OCI-LY3 (cell line): Measurements from ENCODE around the gene GNAO1.

Experiments
- H2AFZ ChIP-seq: fragments of 200-600, 300-600 bp; shearing (Covaris generic); 2 replicates; pipeline ENCODE4 v1.6.0; 2014; ENCODE audit warnings: antibody characterized with exemption, low read depth, low read length
- H3K27ac ChIP-seq: fragments of 200-600, 300-600 bp; sonication (generic); 2 replicates; pipeline ENCODE4 v1.5.1; 2014; ENCODE audit warnings: mild to moderate bottlenecking, low read length, moderate library complexity, mixed read lengths
- H3K27me3 ChIP-seq: fragments of 200-600, 300-600 bp; sonication (generic); 2 replicates; pipeline ENCODE4 v1.6.1; 2014; ENCODE audit warnings: low read depth, low read length, mixed read lengths
- H3K36me3 ChIP-seq: fragments of 200-600, 300-600 bp; sonication (generic); replicated peaks from 2 replicates; pipeline ENCODE3; 2014; ENCODE audit warnings: low read depth, low read length, mixed read lengths
- H3K4me1 ChIP-seq: fragments of 300-600, 200-600 bp; sonication (generic); 2 replicates; pipeline ENCODE4 v1.6.1; 2014; ENCODE audit warnings: low read length, mixed read lengths
- H3K4me2 ChIP-seq: fragments of 200-600, 300-600 bp; sonication (generic); 2 replicates; pipeline ENCODE4 v1.6.1; 2014; ENCODE audit warnings: low read length, mixed read lengths
- H3K4me3 ChIP-seq: fragments of 300-600, 200-600 bp; sonication (generic); 2 replicates; pipeline ENCODE4 v1.5.1; 2014; ENCODE audit warnings: antibody characterized with exemption, mild to moderate bottlenecking, low read length, moderate library complexity
- H3K79me2 ChIP-seq: fragments of 300-600, 200-600 bp; shearing (Covaris generic); 2 replicates; pipeline ENCODE4 v1.6.1; 2014; ENCODE audit warnings: mild to moderate bottlenecking, low read length, mixed read lengths
- H3K9ac ChIP-seq: fragments of 300-600, 200-600 bp; shearing (Covaris generic); 2 replicates; pipeline ENCODE4 v1.6.0; 2014; ENCODE audit warnings: mild to moderate bottlenecking, low read length, moderate library complexity
- H3K9me3 ChIP-seq: fragments of 200-600, 300-600 bp; shearing (Covaris generic); 2 replicates; pipeline ENCODE4 v1.6.1; 2014; ENCODE audit warnings: low read length, mixed read lengths; ENCODE audit not compliant: insufficient read depth
- H4K20me1 ChIP-seq: fragments of 200-600, 300-600 bp; sonication (generic); 2 replicates; pipeline ENCODE4 v1.6.1; 2016; ENCODE audit warnings: low read length, mixed read lengths; ENCODE audit not compliant: insufficient read depth
- CTCF ChIP-seq: fragments of 200-600, 300-600 bp; sonication (generic); IDR thresholded peaks from 2 replicates; pipeline ENCODE4 v1.5.1; 2014; ENCODE audit warnings: antibody characterized with exemption, low read length, low read depth
- EZH2phosphoT487 ChIP-seq: fragments of 200-600 bp; shearing (Covaris generic); IDR thresholded peaks from 2 replicates; pipeline ENCODE4 v1.6.1; 2018; ENCODE audit warnings: antibody characterized with exemption, mixed run types, low read depth

GNAO1 gene

DNA sequence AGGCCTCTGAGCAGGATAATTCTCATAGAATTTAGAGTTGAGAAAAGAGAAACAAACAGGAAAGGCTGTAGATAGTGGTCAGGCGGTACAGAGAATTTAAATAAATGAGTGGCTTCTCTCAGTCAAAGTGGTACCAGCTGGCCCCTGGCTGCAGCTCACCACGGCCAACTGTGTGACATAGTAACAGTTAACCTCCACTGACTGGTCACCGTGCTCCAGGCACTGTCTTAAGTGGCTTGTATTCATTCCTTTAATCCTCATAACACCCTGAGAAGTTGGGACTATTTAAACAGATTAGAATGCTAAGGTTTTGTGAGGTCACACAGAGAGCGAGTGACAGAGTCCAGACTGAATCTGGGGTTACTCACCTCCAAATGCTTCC is 108.9 kb downstream of the GNAO1 start:
- Histone ChIP-seq H3K4me1 (no peaks in the 10 kb centered on the region), H3K9ac (no peak overlapping the region), H2AFZ (no peak overlapping the region), H3K27ac (no peak overlapping the region), H3K27me3 (peaks cover 13% of the 10 kb centered on the region), H3K4me3 (no peak overlapping the region), H3K9me3 (no peaks in the 10 kb centered on the region), H4K20me1 (no peaks in the 10 kb centered on the region), H3K36me3 (no peaks in the 10 kb centered on the region), H3K4me2 (no peak overlapping the region), H3K79me2 (no peaks in the 10 kb centered on the region)
- TF ChIP-seq EZH2phosphoT487 (no peak), CTCF (no peak)

GRCh38 chr16:56300891-56301850 is 109.9 kb downstream of the GNAO1 start:
- no peak for TF ChIP-seq CTCF
- TF ChIP-seq EZH2phosphoT487, result no peak
- H3K36me3 ChIP-seq, result no peaks in the 10 kb centered on the region
- H3K27me3 ChIP-seq, result peaks cover 16% of the 10 kb centered on the region
- H3K79me2 ChIP-seq, result no peaks in the 10 kb centered on the region
- H3K4me1 ChIP-seq, result no peaks in the 10 kb centered on the region
- no peaks in the 10 kb centered on the region for H4K20me1 ChIP-seq
- no peak overlapping the region for H2AFZ ChIP-seq
- H3K9me3 ChIP-seq, result no peaks in the 10 kb centered on the region
- no peak overlapping the region for H3K4me2 ChIP-seq
- H3K9ac ChIP-seq, result no peak overlapping the region
- H3K27ac ChIP-seq, result no peak overlapping the region
- H3K4me3 ChIP-seq, result no peak overlapping the region

DNA sequence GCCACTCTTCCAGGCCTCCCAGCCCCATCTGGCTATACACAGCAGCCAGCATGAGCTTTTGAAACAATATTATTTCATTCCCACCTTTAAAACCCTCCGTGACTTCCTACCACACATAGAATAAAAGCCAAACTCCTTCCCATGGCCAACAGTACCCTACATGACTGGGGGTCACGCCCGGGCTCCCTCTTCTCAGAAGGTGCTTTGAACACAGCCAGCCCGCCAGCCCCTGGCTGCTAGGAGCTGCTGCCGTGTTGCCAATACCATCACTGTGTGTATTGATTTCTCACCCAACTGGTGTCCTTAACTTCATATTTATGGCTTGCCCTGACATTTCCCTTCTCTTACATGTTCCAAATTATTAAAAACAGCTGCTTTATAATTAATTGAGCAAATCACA is 111.2 kb downstream of the GNAO1 start:
- Histone ChIP-seq H3K9ac (no peak overlapping the region), H3K4me1 (no peaks in the 10 kb centered on the region), H3K27ac (no peak overlapping the region), H4K20me1 (no peaks in the 10 kb centered on the region), H3K4me2 (no peak overlapping the region), H3K9me3 (no peaks in the 10 kb centered on the region), H3K36me3 (no peaks in the 10 kb centered on the region), H2AFZ (no peak overlapping the region), H3K4me3 (no peak overlapping the region), H3K79me2 (no peaks in the 10 kb centered on the region), H3K27me3 (peaks cover 20% of the 10 kb centered on the region)
- TF ChIP-seq CTCF (no peak), EZH2phosphoT487 (no peak)

GRCh38 chr16:56303066-56303715 is 111.9 kb downstream of the GNAO1 start:
- Histone ChIP-seq H3K79me2 (no peaks in the 10 kb centered on the region), H3K9me3 (no peaks in the 10 kb centered on the region), H3K27ac (no peak overlapping the region), H3K27me3 (peaks cover 20% of the 10 kb centered on the region), H4K20me1 (no peaks in the 10 kb centered on the region), H2AFZ (no peak overlapping the region), H3K4me2 (no peak overlapping the region), H3K4me3 (no peak overlapping the region), H3K4me1 (no peaks in the 10 kb centered on the region), H3K9ac (no peak overlapping the region), H3K36me3 (no peaks in the 10 kb centered on the region)
- TF ChIP-seq CTCF, result no peak
- no peak for TF ChIP-seq EZH2phosphoT487
